SU-DHL-6 (cell line): ENCODE results near the gene OCSTAMP.

Source experiments
- H2AFZ ChIP-seq: fragments of 200-600 bp; sonication (generic); 2 replicates; pipeline ENCODE4 v1.6.1; 2014; ENCODE audit warnings: low read depth, mild to moderate bottlenecking, moderate library complexity, mixed read lengths, antibody characterized with exemption, low read length; ENCODE audit not compliant: severe bottlenecking
- H3F3A ChIP-seq: fragments of 200-600 bp; shearing (Covaris generic); 2 replicates; pipeline ENCODE4 v1.6.0; 2016; ENCODE audit warnings: antibody characterized with exemption, mild to moderate bottlenecking; ENCODE audit not compliant: insufficient read depth
- H3K27ac ChIP-seq: fragments of 200-600 bp; sonication (generic); 2 replicates; pipeline ENCODE4 v1.5.1; 2016; ENCODE audit warnings: low read depth, mild to moderate bottlenecking, low read length, moderate library complexity, mixed read lengths
- H3K27me3 ChIP-seq: fragments of 200-600 bp; sonication (generic), shearing (Covaris generic); 2 replicates; pipeline ENCODE4 v1.6.0; 2014; ENCODE audit warnings: mild to moderate bottlenecking, low read length
- H3K36me3 ChIP-seq: fragments of 200-600 bp; sonication (generic); 2 replicates; pipeline ENCODE4 v1.6.1; 2014; ENCODE audit warnings: mild to moderate bottlenecking, low read length, mixed read lengths
- H3K4me2 ChIP-seq: fragments of 300-600, 200-600 bp; shearing (Covaris generic), sonication (generic); 2 replicates; pipeline ENCODE4 v1.6.0; 2014; ENCODE audit warnings: low read length, low read depth, mild to moderate bottlenecking; ENCODE audit not compliant: poor library complexity, severe bottlenecking
- H3K4me3 ChIP-seq: fragments of 200-600 bp; sonication (generic); 2 replicates; pipeline ENCODE4 v1.5.1; 2014; ENCODE audit warnings: antibody characterized with exemption, low read length, mild to moderate bottlenecking, mixed read lengths; ENCODE audit not compliant: insufficient read depth, poor library complexity, severe bottlenecking
- H3K79me2 ChIP-seq: fragments of 200-600 bp; sonication (generic); 2 replicates; pipeline ENCODE4 v1.6.1; 2014; ENCODE audit warnings: mild to moderate bottlenecking, low read length, moderate library complexity; ENCODE audit not compliant: insufficient read depth
- H3K9ac ChIP-seq: fragments of 200-600 bp; sonication (generic); 2 replicates; pipeline ENCODE4 v1.7.0; 2014; ENCODE audit warnings: mild to moderate bottlenecking, low read length
- H3K9me2 ChIP-seq: fragments of 200-600 bp; sonication (generic); replicated peaks from 2 replicates; pipeline ENCODE4 v1.6.1; 2014; ENCODE audit warnings: low read length; ENCODE audit not compliant: insufficient read depth
- H3K9me3 ChIP-seq: fragments of 200-600 bp; sonication (generic); 2 replicates; pipeline ENCODE4 v1.6.1; 2014; ENCODE audit warnings: low read length, mixed read lengths; ENCODE audit not compliant: insufficient read depth
- H4K20me1 ChIP-seq: fragments of 200-600 bp; sonication (generic); 2 replicates; pipeline ENCODE4 v1.6.1; 2014; ENCODE audit warnings: low read depth, mild to moderate bottlenecking, antibody characterized with exemption, low read length, moderate library complexity, mixed read lengths
- CTCF ChIP-seq: fragments of 200-600 bp; sonication (generic); IDR thresholded peaks from one replicate; pipeline ENCODE4 v1.5.1; 2017; ENCODE audit warnings: antibody characterized with exemption, mild to moderate bottlenecking, low read length, moderate library complexity; ENCODE audit not compliant: insufficient read depth, poor library complexity, severe bottlenecking
- EZH2phosphoT487 ChIP-seq: fragments of 200-600 bp; sonication (generic), shearing (Covaris generic); conservative IDR thresholded peaks from 2 replicates; pipeline ENCODE4 v1.6.1; 2018; ENCODE audit warnings: mild to moderate bottlenecking, antibody characterized with exemption, low read length, moderate library complexity, mixed read lengths

The OCSTAMP gene

GRCh38 chr20:46494077-46494476, 56.4 kb downstream of the OCSTAMP start:
- Histone ChIP-seq H3K4me2 (no peak overlapping the region), H3F3A (no peaks in the 10 kb centered on the region), H3K27ac (no peak overlapping the region), H4K20me1 (no peaks in the 10 kb centered on the region), H3K9me3 (no peaks in the 10 kb centered on the region), H3K79me2 (no peaks in the 10 kb centered on the region), H2AFZ (no peak overlapping the region), H3K27me3 (no peaks in the 10 kb centered on the region), H3K4me3 (no peak overlapping the region), H3K9ac (no peak overlapping the region), H3K36me3 (no peaks in the 10 kb centered on the region), H3K9me2 (no peaks in the 10 kb centered on the region)
- TF ChIP-seq CTCF (no peak), EZH2phosphoT487 (no peak)

GRCh38 chr20:46491354-46491753, 59.1 kb downstream of the OCSTAMP start:
- no peaks in the 10 kb centered on the region for H3K79me2 ChIP-seq
- H3K36me3 ChIP-seq = no peaks in the 10 kb centered on the region
- no peak overlapping the region for H3K4me2 ChIP-seq
- no peaks in the 10 kb centered on the region for H3K9me3 ChIP-seq
- no peaks in the 10 kb centered on the region for H3F3A ChIP-seq
- H3K9me2 ChIP-seq = no peaks in the 10 kb centered on the region
- no peak overlapping the region for H2AFZ ChIP-seq
- no peak overlapping the region for H3K9ac ChIP-seq
- H3K27ac ChIP-seq = no peak overlapping the region
- no peaks in the 10 kb centered on the region for H3K27me3 ChIP-seq
- TF ChIP-seq CTCF (no peak), EZH2phosphoT487 (no peak)
- no peaks in the 10 kb centered on the region for H4K20me1 ChIP-seq
- no peak overlapping the region for H3K4me3 ChIP-seq
